GM19328 (cell line): Measurements from ENCODE around the gene GCDH.
"Not testable (repeated sequence)": the region's sequence is repeated elsewhere in the genome, so short reads cannot be mapped to it uniquely, and the experiment has no call there.

Experiments
- ATAC-seq: cut with Tn5 transposase; IDR thresholded peaks from one replicate; pipeline ENCODE4 v1.9.1; 2021; ENCODE audit warnings: mild to moderate bottlenecking, moderate library complexity; ENCODE audit not compliant: unreplicated experiment

The GCDH gene

GRCh38 chr19:12872255-12872654 lies 18.7 kb upstream of the GCDH start:
- ATAC-seq: no peak

- ATAC-seq: no peak
Observed at GRCh38 chr19:12872941-12873890, 17.7 kb upstream of the GCDH start.

GRCh38 chr19:12873891-12874745 lies 16.8 kb upstream of the GCDH start:
- ATAC-seq: no peak

- ATAC-seq: no peak
Observed at GRCh38 chr19:12875086-12875485, 15.9 kb upstream of the GCDH start.

GRCh38 chr19:12880551-12881171 lies 10.3 kb upstream of the GCDH start:
- ATAC-seq: no peak

GRCh38 chr19:12881172-12881808 lies 9.7 kb upstream of the GCDH start, which contains the start of gene DNASE2:
DNASE2 (minus strand) TSS chr19:12881449; CDS start chr19:12881375, 74 bp downstream.
- ATAC-seq: peak; percentile 79

GRCh38 chr19:12882589-12882988 lies 8.4 kb upstream of the GCDH start:
- no peak for ATAC-seq

- ATAC-seq: no peak
Observed at GRCh38 chr19:12884202-12884601, 6.8 kb upstream of the GCDH start.

- no peak for ATAC-seq
Observed at GRCh38 chr19:12884627-12884925, 6.4 kb upstream of the GCDH start.

GRCh38 chr19:12884926-12885748 lies 5.8 kb upstream of the GCDH start:
- peak; percentile 32 for ATAC-seq

GRCh38 chr19:12885749-12886650 lies 5.0 kb upstream of the GCDH start:
- ATAC-seq: no peak

GRCh38 chr19:12886651-12886968 lies 4.3 kb upstream of the GCDH start:
- ATAC-seq: no peak

GRCh38 chr19:12886969-12887747 lies 3.8 kb upstream of the GCDH start, which contains the start of gene KLF1:
KLF1 (minus strand) TSS chr19:12887201; CDS start chr19:12887140, 61 bp downstream.
- ATAC-seq: no peak

GRCh38 chr19:12888006-12888603 lies 2.9 kb upstream of the GCDH start:
- no peak for ATAC-seq

GRCh38 chr19:12890299-12890786 lies 617 bp upstream of the GCDH start:
- ATAC-seq: not testable (repeated sequence)

- ATAC-seq: no peak
Observed at GRCh38 chr19:12891553-12892021, 627 bp downstream of the GCDH start.

- ATAC-seq: no peak
Observed at GRCh38 chr19:12893582-12893981, 2.6 kb downstream of the GCDH start.

- no peak for ATAC-seq
Observed at GRCh38 chr19:12896460-12896859, 5.5 kb downstream of the GCDH start.
